SH-SY5Y (cell line): Measurements from ENCODE around the gene C1orf53.

Experiments
- GATA2 ChIP-seq: IDR thresholded peaks from 2 replicates; pipeline ENCODE4 v1.6.1; 2011; ENCODE audit warnings: mild to moderate bottlenecking, low read depth, low read length
- GATA3 ChIP-seq: IDR thresholded peaks from 2 replicates; pipeline ENCODE4 v1.6.1; 2011; ENCODE audit warnings: low read depth, mild to moderate bottlenecking, low read length, moderate library complexity

DNA sequence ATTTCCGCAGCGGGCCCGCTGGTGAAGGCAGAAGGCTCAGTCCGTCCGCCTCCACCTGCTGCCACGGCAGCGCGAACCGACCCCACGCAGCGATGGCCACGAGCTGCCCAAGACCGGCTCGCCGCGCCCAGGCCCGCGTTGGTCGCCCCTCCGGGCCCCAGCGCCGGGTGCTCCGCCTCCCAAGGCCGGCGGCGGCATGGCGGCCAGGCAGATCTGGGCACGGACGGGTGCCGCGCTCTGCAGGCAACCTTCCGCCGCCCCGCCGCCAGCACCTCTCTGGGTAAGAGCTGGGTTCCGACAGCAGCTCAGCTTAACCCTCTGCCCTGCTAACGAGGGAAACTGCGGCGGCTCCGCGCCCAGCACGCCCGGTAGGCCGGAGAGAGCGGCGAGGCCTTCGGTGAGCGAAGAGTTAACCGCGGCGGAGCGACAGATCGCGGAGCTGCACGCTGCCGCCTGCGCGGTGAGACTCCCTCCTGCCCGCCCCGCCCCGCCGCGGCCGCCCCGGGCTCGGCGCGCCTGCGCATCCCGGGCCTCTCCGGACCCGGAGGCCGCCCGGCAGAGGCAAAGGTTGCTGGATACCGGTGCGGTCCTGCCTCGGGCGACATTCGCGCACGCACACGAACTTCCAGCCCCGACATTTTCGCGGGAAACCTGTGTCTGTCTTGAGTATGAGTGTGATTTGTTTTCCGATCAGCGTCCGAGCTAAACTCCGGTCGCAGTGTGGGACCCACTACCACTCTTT lies at the start of gene C1orf53:
- TF ChIP-seq GATA2 (no peak), GATA3 (no peak)
